GM21825 (cell line): ENCODE data around the gene PCDH9.

ENCODE experiments used
- ATAC-seq: cut with Tn5 transposase; IDR thresholded peaks from one replicate; pipeline ENCODE4 v1.9.1; 2021; ENCODE audit warnings: mild to moderate bottlenecking, moderate library complexity; ENCODE audit not compliant: unreplicated experiment

The PCDH9 gene

DNA sequence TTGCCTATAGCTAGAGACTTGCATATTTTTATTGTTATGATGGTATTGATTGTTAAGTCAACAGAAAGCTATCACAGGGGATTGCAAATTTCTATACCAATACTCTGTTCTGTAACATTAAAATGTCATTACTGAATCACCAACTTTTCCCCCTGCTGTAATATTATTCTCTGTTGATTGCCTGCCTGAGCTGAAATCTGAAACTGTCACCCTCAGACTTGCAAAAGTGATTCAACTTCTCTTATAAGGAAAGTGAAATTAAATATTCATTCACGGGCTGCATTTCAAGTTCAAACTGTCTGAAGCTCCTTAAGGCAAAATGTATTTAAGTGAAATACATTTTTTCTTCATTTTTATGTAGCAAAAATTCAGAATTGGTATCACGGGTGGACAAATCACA, 723.2 kb downstream of the PCDH9 start:
- no peak for ATAC-seq

DNA sequence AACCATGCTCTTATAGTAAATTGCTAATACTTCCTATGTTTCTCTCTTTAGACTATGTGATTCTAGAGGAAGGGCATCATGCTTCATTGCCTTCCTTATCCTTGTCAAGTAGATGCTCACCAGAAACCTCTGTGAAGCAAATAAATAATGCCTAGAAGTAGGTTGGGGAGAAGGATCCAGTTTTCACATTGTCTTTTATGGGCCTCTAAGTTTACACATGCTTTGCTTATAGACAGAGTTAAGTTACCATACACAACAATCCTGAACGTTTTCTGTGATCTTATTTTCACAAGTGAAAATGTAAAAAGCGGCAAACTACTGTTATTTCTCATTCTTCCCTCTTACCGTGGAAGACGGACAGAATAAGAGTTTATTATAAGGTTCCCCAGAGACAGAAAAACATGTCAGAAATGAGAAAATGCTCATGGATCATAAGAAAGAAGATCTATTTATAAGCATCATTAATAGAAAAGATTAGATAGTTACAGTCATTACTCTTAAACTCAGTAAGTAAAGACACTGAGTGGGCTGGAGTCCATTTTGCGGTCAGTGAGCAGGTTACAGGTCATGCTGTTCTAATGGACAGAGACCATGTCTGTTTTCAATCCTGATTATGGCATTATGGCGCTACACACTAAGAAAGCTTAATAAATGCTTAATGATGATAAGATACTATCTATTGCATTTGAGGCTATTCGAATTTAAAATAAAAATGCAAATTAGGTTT, 723.9 kb downstream of the PCDH9 start:
- ATAC-seq = no peak

DNA sequence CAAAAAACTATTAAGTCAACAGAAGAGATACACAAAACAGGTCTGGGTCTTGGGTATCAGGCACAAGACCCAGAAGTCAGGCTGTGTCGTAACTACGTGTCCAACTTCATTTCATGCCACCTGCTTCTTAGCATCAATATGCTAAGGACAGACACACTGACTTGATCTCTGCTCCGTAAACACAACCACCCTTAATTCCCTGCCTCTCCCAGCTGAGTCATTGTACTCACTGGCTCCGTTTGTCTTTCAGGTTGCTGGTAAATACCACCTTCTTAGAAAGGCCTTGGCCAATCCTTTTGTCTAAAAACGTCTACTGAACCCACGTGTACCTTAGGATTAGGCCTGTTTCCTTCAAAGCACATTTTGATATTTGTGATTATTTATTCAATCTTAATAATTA, 726.2 kb downstream of the PCDH9 start:
- no peak for ATAC-seq

DNA sequence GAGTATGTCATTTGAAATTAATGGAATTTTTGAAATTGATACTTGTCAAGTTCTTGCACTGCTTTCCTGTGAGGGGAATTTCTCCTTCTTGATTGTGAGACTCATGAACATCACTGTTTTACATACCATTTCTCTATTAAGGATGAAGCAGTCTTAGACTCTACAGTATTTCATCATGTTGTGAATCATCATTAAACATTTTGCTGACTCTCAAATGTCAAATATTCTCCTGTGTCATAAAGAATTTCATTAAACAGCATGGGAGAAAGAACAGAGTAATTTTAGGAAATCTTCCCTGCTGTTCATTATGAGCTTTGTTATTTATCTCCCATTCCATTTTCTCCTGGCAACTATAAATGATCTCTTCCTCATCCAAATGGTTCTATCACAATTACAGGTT, 729.0 kb downstream of the PCDH9 start:
- ATAC-seq = no peak

DNA sequence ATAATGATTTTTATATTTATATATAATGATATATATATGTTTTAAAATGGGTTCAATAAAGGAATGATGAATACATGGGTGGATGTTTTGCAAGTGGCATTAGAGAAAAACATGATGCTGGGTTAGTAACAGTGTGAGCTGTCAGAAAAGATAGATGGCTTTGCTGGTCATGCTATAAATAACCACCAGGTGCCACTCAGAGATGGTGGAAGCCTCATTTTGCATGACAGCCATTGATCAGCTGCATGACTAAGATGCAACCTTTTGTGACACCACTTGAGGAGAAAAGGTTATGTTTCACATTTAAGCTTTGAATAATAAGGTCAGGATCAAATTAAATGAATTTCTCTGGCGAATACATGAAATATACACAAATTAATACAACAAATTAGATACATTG, 737.7 kb downstream of the PCDH9 start:
- no peak for ATAC-seq

DNA sequence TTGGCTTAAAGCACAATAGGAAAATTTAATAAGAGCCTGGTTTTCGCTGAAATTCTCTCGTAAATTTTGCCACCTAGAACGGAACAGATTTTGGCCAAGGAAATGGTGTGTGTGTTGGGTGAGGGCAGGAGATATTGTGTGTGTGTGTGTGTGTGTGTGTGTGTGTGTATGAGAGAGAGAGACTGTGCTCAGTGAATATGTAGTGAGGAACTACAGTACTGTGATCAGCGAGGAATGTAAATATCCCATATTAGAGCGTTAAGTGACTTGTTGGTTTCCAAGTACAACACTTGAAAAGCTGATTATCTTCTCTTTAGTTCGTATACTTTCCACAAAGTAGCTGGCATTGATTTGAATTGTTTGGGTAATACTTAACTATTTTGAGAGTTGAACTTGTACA, 738.9 kb downstream of the PCDH9 start:
- ATAC-seq = no peak

DNA sequence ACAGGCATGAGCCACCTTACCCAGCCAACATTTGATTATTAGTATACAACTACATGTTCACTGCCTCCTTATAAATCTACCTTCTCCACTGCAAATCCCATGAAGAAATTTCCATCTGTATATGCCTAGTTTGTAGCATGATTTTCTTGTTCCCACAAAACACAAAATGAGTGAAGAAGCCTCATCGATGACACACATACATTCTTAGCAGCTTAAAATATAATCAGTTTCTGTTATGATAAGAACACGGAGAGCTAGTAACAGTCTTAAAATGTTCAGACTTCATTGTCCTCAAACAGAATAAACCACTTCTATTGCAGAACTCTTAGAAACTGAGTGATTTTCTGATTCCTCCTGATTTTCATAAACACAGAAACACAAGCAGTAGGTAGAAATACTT, 740.5 kb downstream of the PCDH9 start:
- no peak for ATAC-seq

DNA sequence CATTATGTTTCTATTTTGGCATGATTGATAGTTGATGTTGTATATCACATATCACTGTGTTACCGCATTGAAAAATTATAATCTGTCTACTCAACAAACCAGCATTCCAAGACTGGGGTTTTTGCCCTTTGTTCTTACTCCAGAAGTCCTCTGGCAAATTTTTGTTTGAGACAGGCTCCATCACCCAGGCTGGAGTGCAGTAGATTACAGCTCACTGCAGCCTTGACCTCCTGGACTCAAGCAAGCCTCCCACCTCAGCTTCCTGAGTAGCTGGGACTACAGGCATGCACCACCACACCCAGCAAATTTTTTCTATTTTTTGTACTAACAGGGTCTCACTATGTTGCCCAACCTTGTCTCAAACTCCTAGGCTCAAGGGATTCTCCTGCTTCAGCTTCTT, 741.0 kb downstream of the PCDH9 start:
- no peak for ATAC-seq

DNA sequence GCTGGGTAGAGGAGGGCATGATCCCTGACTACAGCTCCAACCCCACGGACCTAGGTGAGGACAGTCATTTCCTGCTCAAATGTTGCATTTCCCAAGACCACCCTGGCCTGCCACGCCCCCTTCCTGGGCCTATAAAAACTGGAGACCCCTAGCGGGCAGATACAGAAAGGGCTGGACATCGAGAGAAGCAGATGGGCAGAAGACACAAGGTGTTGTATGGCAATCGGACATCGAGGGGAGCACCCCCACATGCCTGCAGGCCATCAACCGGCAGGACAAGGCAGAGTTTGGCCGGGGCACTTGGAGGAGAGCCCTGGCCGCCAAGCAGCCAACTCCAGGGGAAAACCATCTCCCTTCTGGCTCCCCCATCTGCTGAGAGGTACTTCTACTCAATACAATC, 746.4 kb downstream of the PCDH9 start:
- no peak for ATAC-seq

DNA sequence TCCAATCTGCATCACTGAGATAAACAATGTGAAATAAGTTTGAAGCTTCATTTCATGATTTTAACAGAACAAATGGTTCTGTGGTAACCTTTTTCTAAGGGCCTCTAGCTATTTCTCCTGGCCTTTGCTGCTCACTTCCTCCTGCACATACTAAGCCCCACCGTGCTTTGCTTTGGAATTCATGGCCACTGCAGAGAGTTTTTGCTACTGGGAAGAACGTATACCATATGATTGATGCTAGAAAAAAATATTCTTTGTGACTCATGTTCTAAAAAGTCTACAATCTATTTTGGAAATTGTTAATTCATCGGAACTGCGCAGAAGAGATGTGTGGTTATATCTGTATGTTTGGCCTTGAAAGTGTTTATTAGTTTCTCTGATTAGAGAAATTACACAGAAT, 747.3 kb downstream of the PCDH9 start:
- no peak for ATAC-seq

DNA sequence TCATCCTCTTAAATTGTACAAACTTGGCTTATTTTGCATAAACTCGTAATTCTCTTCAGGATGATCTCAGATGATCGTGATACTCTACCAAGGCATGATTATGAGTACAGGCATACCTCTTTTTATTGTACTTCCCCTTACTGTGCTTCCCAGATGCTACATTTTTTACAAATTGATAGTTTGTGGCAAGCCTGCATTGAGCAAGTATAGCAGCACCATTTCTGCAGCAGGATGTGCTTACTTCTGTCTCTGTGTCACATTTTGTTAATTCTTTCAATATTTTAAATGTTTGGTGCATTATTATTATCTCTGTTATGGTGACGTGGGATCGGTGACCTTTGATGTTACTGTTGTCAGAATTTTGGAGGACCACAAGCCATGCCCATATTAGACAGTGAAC, 752.3 kb downstream of the PCDH9 start:
- ATAC-seq = no peak

DNA sequence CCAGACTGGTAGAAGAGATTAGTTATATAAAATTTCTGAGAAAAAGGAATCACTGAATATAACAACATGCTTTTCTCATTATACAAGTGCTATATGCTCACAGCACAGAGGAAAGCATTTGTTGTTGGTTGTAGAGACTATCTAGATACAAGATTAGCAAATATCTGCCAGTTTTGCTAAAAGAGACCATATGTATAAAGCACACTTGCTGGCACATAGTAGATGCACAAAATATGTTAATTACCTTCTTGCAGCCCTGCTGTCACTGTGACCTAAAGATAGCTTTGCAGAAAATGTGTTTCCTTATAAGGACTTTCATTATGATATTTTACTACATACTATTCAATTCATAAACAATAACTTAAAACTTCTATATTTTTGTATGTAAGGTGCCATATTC, 755.1 kb downstream of the PCDH9 start:
- no peak for ATAC-seq

DNA sequence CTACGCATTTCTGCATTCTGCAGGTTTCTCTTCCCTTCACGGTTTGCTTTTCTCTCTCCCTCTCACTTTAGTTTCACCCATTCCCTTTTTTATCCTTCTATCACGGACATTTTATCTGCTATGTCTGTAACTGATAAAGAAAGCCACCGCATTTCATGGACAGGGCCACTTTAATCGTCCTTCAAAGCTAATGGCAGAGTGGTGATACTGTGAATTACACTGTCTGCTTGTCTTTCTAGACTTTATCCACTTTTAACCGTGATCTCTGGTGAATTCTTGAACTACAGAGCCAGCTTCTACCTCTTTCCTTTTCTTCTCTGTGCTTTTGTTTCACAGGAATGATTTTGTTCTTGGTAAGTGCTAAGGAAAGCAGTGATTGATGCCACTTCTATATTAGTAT, 760.4 kb downstream of the PCDH9 start:
- no peak for ATAC-seq

DNA sequence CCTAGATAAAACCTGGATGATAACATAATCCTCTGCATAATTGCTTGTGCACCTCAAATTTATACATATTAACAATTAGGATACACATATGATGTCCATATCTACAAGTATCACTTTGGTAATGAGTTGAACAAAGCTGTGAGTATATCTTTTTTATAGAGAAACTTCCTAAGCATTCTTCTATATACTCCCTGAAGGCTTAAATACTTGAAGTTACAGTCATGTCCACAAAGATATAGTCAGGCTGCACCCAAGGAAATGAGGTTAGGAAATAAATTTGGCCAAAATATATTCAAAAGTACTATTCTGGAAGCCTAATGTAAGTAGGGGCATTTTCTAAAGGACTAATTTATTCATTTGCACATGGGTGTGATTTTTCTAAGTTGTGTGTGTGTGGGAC, 761.5 kb downstream of the PCDH9 start:
- no peak for ATAC-seq

DNA sequence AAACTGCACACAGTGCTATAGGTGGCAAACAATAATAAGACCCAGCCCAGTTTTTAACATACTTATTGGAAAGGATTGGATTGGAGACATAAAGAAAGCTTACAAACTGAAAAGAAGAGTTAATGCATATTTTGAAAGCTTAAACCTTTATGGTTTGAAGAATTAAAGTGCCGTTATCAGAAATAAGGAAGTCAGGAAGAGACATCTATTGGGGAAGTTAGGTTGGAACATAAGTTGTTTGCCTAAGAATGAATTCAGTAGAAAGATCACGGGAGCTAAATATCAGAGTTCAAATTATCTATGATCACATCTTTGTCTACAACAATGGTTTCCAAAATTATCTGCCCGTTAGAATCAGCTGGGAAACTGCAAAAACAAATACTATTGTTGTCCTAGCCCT, 767.9 kb downstream of the PCDH9 start:
- no peak for ATAC-seq

DNA sequence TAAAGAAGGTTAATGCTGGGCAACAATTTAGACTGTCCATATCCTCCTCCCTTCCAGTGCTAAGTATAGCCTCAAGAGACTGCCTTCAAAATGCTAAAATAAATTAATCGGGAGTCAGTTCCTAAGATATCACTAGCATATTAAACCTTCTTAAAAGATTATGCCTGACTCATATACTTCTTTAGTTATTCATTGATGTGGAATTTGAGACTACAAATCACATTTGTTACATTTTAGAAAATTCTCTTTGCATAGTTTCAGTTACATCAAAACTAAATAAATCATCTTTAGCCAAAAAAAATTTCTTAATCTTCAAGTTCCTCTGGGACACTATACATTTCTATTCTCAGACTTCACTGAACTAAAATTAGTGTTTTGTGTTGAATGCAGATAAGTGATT, 769.1 kb downstream of the PCDH9 start:
- no peak for ATAC-seq

DNA sequence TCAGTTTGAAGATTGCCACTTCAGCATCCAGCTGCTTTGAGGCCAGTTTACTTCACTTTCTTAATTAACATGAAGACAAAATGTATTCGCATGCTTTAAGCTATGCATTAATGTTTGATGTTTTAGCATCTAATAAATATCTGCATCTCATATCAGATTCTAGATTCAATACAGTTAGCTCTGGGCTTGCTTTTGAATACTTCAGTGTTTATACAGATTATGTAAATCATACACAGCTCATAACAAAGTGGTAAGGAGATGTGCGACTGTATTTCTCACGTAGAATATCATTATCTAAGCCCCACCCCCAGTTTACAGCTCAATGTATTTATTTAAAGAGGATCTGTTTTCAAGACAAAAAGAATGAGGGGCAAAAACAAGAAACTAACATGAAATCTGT, 770.5 kb downstream of the PCDH9 start:
- no peak for ATAC-seq

DNA sequence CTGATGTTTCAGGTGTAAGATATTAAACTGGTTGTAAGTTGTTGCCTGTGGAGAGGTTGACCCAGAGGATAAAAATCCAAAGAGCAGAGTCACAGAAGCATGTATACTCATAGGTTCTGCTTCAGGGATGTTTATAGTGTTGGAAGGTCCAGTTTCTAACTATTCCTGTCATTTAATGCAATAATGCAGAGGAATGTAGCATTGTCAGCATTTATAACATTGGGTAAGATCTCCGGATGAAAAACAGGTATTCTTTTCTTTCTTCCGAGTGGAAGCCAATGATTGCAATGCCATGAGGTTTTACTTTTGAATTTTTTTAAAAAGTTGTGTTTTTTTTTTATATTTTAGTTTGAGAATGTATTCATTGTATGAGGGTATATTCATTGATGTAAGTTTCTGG, 771.0 kb downstream of the PCDH9 start:
- no peak for ATAC-seq

DNA sequence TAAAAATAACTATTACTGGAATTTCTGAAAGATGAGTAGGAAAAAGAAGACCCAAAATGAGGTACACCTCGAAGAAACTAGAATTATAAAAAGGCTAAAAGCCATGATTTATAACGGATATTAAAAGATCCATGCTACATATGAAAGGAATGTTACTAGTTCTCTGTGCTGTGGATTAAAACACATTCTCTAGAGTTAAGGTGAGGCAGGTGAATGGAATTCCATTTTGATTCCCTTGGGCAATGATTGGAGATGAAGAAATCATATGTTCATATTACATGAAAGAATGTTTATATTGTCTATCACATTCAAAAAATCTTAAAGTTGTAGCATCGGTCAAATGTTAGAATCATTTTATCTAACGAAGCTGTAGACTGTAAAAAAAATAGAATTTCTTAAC, 783.7 kb downstream of the PCDH9 start:
- ATAC-seq = no peak

DNA sequence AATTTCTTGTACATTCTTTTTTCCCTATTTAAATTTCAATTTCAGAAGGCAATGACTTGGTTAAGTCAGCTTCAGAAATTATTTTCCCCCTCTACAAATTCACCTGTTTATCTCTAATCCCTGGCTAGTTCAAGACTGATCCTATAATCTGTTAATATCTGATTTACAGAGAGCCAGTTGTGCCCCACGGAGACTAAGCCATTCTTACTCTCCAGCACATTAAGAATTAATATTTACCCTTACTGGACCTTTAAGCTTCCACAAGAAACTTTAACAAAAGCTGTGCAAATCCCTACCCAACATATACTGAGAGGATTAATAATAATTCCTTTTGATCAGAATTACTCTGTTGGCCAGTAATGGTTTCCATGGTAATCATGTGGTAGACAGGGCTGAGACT, 786.2 kb downstream of the PCDH9 start:
- no peak for ATAC-seq

DNA sequence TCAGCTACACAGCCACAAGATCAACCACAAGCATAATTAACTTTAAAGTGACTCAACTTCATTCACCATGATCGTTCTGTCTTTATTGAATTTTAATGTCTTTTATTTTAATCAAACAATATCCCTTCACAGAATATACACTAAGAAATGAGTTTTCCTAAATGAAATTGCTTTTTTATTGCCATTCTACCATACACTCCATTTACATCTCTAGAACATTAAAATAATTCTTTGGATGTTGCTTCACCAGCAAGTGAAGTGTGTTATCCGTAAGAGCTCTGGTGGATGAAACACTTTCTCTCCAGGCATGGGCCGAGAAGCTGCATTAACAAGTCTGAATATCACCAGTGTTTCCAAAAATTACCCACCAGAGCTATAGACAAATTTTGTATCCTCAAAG, 789.2 kb downstream of the PCDH9 start:
- ATAC-seq = no peak

DNA sequence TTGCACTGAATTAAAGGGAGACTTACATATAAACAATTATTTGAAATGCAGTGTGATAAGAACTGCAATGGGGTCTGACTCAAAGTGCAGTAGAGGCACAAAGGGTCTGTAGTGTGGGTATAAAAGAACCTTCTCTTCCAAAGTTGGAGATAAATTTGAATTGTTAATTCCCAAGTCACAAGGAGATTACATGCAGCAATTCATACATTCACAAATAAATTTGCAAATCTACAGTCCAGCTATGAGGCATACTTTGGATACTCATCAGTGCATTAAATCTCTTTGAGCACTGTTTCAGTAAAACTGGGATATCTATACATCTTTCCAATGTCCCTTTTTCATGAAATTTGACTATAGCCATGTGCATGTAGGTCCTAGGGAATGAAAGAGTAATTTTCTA, 799.4 kb downstream of the PCDH9 start:
- ATAC-seq = no peak

DNA sequence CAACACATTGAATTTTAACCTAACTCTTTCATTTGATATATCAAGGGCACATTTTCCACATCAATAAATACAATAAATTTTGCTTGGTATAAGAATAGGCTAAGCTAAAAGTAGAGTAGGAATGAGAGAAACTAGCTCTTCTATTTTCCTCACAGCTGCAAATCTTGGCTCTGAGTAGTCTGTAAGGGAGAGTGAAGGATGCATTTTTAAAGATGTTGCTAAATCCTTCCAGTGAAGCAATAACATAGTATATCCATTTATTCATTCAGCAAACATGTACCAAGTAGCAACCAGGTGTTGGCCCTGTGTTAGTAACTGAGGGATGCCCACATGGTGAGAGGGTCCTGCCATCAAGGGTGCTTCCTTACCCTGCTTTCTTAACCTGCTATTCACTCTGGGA, 799.9 kb downstream of the PCDH9 start:
- ATAC-seq = no peak

DNA sequence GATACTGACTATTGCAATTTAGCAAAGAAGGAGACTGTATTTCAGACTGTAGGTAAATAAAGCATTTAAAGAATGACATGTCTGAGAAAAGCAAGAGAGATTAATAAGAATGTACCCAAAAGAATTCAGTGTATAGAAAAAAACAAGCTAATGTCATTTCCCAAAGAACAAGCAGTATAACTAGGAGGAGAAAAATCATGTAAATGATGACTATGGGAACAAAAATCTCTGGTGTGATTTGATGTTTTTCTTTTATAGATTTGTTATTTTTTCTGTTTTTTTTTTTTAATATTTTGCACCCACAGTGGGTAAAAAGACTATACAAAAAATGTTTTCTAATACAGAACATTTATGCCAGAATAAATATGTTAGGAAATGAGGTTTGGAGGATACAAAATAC, 801.0 kb downstream of the PCDH9 start:
- ATAC-seq = no peak
